Erythroblast (primary cell): ENCODE results near the gene PIK3R4.

Source experiments
- GATA1 ChIP-seq: IDR thresholded peaks from 2 replicates; pipeline ENCODE4 v1.6.1; 2011; ENCODE audit warnings: low read depth, mild to moderate bottlenecking, control low read depth, low read length, moderate library complexity
- POLR2A ChIP-seq: IDR thresholded peaks from 2 replicates; pipeline ENCODE4 v1.6.1; 2011; ENCODE audit warnings: mild to moderate bottlenecking, low read length

GRCh38 chr3:130748981-130749380 lies 2.4 kb upstream of the PIK3R4 start:
- TF ChIP-seq POLR2A (no peak), GATA1 (no peak)
